ENCODE results near the gene NMB.

DNA sequence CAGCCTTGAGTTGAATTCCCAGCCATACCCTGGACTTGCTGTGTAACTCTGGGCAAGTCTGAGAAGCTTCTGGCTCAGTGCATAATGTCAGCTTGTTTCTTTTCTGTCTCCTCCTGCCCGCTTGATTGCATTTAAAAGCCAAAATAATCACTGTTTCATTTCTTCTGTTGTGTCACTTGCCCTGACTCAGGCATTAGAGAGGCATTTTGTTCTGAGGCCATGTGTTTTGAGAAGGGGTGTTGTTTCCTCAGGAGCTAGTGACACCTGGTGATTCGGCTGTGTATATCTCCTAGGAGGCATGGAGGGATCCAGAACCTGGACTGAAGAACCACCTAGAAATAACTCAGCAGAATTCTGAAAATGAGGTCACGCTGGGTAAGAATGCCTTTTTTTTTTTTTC lies 19.9 kb downstream of the NMB start:
- TF ChIP-seq, protein P1, sequence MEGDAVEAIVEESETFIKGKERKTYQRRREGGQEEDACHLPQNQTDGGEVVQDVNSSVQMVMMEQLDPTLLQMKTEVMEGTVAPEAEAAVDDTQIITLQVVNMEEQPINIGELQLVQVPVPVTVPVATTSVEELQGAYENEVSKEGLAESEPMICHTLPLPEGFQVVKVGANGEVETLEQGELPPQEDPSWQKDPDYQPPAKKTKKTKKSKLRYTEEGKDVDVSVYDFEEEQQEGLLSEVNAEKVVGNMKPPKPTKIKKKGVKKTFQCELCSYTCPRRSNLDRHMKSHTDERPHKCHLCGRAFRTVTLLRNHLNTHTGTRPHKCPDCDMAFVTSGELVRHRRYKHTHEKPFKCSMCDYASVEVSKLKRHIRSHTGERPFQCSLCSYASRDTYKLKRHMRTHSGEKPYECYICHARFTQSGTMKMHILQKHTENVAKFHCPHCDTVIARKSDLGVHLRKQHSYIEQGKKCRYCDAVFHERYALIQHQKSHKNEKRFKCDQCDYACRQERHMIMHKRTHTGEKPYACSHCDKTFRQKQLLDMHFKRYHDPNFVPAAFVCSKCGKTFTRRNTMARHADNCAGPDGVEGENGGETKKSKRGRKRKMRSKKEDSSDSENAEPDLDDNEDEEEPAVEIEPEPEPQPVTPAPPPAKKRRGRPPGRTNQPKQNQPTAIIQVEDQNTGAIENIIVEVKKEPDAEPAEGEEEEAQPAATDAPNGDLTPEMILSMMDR (IDR thresholded peaks at IDR 0.05) = no peak
- TF ChIP-seq POLR2A (IDR thresholded peaks at IDR 0.05) = no peak
